SU-DHL-6 (cell line): ENCODE measurements around the gene ARHGAP44.

Experiments used
- H2AFZ ChIP-seq: fragments of 200-600 bp; sonication (generic); 2 replicates; pipeline ENCODE4 v1.6.1; 2014; ENCODE audit warnings: low read depth, mild to moderate bottlenecking, moderate library complexity, mixed read lengths, antibody characterized with exemption, low read length; ENCODE audit not compliant: severe bottlenecking
- H3F3A ChIP-seq: fragments of 200-600 bp; shearing (Covaris generic); 2 replicates; pipeline ENCODE4 v1.6.0; 2016; ENCODE audit warnings: antibody characterized with exemption, mild to moderate bottlenecking; ENCODE audit not compliant: insufficient read depth
- H3K27ac ChIP-seq: fragments of 200-600 bp; sonication (generic); 2 replicates; pipeline ENCODE4 v1.5.1; 2016; ENCODE audit warnings: low read depth, mild to moderate bottlenecking, low read length, moderate library complexity, mixed read lengths
- H3K27me3 ChIP-seq: fragments of 200-600 bp; sonication (generic), shearing (Covaris generic); 2 replicates; pipeline ENCODE4 v1.6.0; 2014; ENCODE audit warnings: mild to moderate bottlenecking, low read length
- H3K36me3 ChIP-seq: fragments of 200-600 bp; sonication (generic); 2 replicates; pipeline ENCODE4 v1.6.1; 2014; ENCODE audit warnings: mild to moderate bottlenecking, low read length, mixed read lengths
- H3K4me2 ChIP-seq: fragments of 300-600, 200-600 bp; shearing (Covaris generic), sonication (generic); 2 replicates; pipeline ENCODE4 v1.6.0; 2014; ENCODE audit warnings: low read length, low read depth, mild to moderate bottlenecking; ENCODE audit not compliant: poor library complexity, severe bottlenecking
- H3K4me3 ChIP-seq: fragments of 200-600 bp; sonication (generic); 2 replicates; pipeline ENCODE4 v1.5.1; 2014; ENCODE audit warnings: antibody characterized with exemption, low read length, mild to moderate bottlenecking, mixed read lengths; ENCODE audit not compliant: insufficient read depth, poor library complexity, severe bottlenecking
- H3K79me2 ChIP-seq: fragments of 200-600 bp; sonication (generic); 2 replicates; pipeline ENCODE4 v1.6.1; 2014; ENCODE audit warnings: mild to moderate bottlenecking, low read length, moderate library complexity; ENCODE audit not compliant: insufficient read depth
- H3K9ac ChIP-seq: fragments of 200-600 bp; sonication (generic); 2 replicates; pipeline ENCODE4 v1.7.0; 2014; ENCODE audit warnings: mild to moderate bottlenecking, low read length
- H3K9me2 ChIP-seq: fragments of 200-600 bp; sonication (generic); replicated peaks from 2 replicates; pipeline ENCODE4 v1.6.1; 2014; ENCODE audit warnings: low read length; ENCODE audit not compliant: insufficient read depth
- H3K9me3 ChIP-seq: fragments of 200-600 bp; sonication (generic); 2 replicates; pipeline ENCODE4 v1.6.1; 2014; ENCODE audit warnings: low read length, mixed read lengths; ENCODE audit not compliant: insufficient read depth
- H4K20me1 ChIP-seq: fragments of 200-600 bp; sonication (generic); 2 replicates; pipeline ENCODE4 v1.6.1; 2014; ENCODE audit warnings: low read depth, mild to moderate bottlenecking, antibody characterized with exemption, low read length, moderate library complexity, mixed read lengths
- CTCF ChIP-seq: fragments of 200-600 bp; sonication (generic); IDR thresholded peaks from one replicate; pipeline ENCODE4 v1.5.1; 2017; ENCODE audit warnings: antibody characterized with exemption, mild to moderate bottlenecking, low read length, moderate library complexity; ENCODE audit not compliant: insufficient read depth, poor library complexity, severe bottlenecking
- EZH2phosphoT487 ChIP-seq: fragments of 200-600 bp; sonication (generic), shearing (Covaris generic); conservative IDR thresholded peaks from 2 replicates; pipeline ENCODE4 v1.6.1; 2018; ENCODE audit warnings: mild to moderate bottlenecking, antibody characterized with exemption, low read length, moderate library complexity, mixed read lengths

Gene ARHGAP44

DNA sequence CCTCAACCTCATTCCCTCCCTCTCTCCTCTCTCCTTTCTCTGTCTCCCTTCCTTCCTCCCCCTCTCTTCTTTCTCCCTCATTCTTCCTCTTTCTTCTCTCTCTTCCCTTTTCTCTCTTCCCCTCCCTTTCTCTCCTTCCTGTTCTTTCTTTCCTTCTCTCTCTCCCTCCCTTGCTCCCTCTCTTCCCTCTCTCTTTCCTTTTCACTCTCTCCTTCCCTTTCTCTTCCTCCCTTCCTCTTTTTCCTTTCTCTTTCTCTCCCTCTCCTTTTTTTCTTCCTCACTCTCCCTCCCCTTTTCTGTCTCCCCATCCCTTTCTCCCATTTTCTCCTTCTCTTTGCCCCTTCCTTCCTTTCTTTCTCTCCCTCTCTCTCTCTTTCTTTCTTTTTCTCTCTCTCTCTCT lies 236.4 kb downstream of the ARHGAP44 start:
- Histone ChIP-seq H4K20me1 (no peaks in the 10 kb centered on the region), H3K9ac (no peak overlapping the region), H3F3A (no peaks in the 10 kb centered on the region), H3K4me3 (no peak overlapping the region), H2AFZ (no peak overlapping the region), H3K4me2 (no peak overlapping the region), H3K36me3 (no peaks in the 10 kb centered on the region), H3K27me3 (no peaks in the 10 kb centered on the region), H3K79me2 (no peaks in the 10 kb centered on the region), H3K27ac (no peak overlapping the region), H3K9me2 (no peaks in the 10 kb centered on the region), H3K9me3 (no peaks in the 10 kb centered on the region)
- TF ChIP-seq EZH2phosphoT487 (no peak), CTCF (no peak)

GRCh38 chr17:13027246-13027645 lies 237.9 kb downstream of the ARHGAP44 start:
- Histone ChIP-seq H3F3A (no peaks in the 10 kb centered on the region), H3K36me3 (no peaks in the 10 kb centered on the region), H3K79me2 (no peaks in the 10 kb centered on the region), H3K9me3 (no peaks in the 10 kb centered on the region), H3K9ac (no peak overlapping the region), H3K27me3 (no peaks in the 10 kb centered on the region), H4K20me1 (no peaks in the 10 kb centered on the region), H3K9me2 (no peaks in the 10 kb centered on the region), H2AFZ (no peak overlapping the region), H3K4me3 (no peak overlapping the region), H3K27ac (no peak overlapping the region), H3K4me2 (no peak overlapping the region)
- TF ChIP-seq EZH2phosphoT487, result no peak

GRCh38 chr17:13029340-13029739 lies 240.0 kb downstream of the ARHGAP44 start:
- H3K9ac ChIP-seq, result no peak overlapping the region
- H3K36me3 ChIP-seq, result no peaks in the 10 kb centered on the region
- H3K79me2 ChIP-seq, result no peaks in the 10 kb centered on the region
- H3F3A ChIP-seq, result no peaks in the 10 kb centered on the region
- H3K27ac ChIP-seq, result no peak overlapping the region
- H3K4me2 ChIP-seq, result no peak overlapping the region
- H3K27me3 ChIP-seq, result no peaks in the 10 kb centered on the region
- H3K9me2 ChIP-seq, result no peaks in the 10 kb centered on the region
- no peak overlapping the region for H3K4me3 ChIP-seq
- H4K20me1 ChIP-seq, result no peaks in the 10 kb centered on the region
- no peaks in the 10 kb centered on the region for H3K9me3 ChIP-seq
- no peak overlapping the region for H2AFZ ChIP-seq
- TF ChIP-seq CTCF, result no peak
- TF ChIP-seq EZH2phosphoT487, result no peak

DNA sequence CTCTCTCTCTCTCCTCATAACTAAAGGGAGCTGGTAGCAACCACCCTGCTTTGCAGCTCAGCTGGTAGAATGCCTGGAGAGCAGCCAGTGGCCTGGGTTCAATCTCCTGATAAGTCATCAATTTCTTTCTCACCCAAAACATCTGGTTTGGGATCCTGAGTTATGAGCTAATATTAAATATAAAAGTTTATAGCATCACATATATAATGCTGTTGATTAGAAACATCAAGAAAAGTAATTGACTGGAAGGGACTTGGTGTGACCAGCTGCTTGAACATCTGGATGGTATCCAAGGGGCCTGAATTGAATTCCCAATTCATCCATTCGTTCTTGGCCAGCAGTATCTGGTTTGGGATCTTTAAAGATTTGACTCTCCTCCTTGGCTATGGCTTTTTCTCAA lies 240.8 kb downstream of the ARHGAP44 start:
- H4K20me1 ChIP-seq, result no peaks in the 10 kb centered on the region
- no peak overlapping the region for H3K4me2 ChIP-seq
- no peaks in the 10 kb centered on the region for H3K9me3 ChIP-seq
- no peak overlapping the region for H3K4me3 ChIP-seq
- H2AFZ ChIP-seq, result no peak overlapping the region
- no peak for TF ChIP-seq CTCF
- no peak for TF ChIP-seq EZH2phosphoT487
- H3K9ac ChIP-seq, result no peak overlapping the region
- no peaks in the 10 kb centered on the region for H3F3A ChIP-seq
- H3K27me3 ChIP-seq, result no peaks in the 10 kb centered on the region
- no peaks in the 10 kb centered on the region for H3K36me3 ChIP-seq
- H3K27ac ChIP-seq, result no peak overlapping the region
- H3K9me2 ChIP-seq, result no peaks in the 10 kb centered on the region
- no peaks in the 10 kb centered on the region for H3K79me2 ChIP-seq
